Transverse colon (tissue), 4 donors: ENCODE results near the gene ALB. TPM values are rescaled to one million over a fixed set of nuclear protein-coding genes. Genes with fewer than 3 reads are reported as not detected.

Source experiments
- DNase-seq: peaks from one replicate; pipeline ENCODE4 v3.0.0-alpha.2; 2019
- H3K27ac ChIP-seq, 4 donors: fragments of 200-600 bp; sonication (generic); 2 replicates each; pipeline ENCODE4 v1.5.1; 2016 to 2018; ENCODE audit warnings: inconsistent platforms in 4 of 4
- H3K27me3 ChIP-seq: fragments of 200-600 bp; sonication (generic); 2 replicates; pipeline ENCODE4 v1.5.1; 2017; ENCODE audit warnings: inconsistent platforms
- H3K36me3 ChIP-seq, 4 donors: fragments of 200-600 bp; sonication (generic); 2 replicates each; pipeline ENCODE4 v1.5.1; 2017 to 2019; ENCODE audit warnings: inconsistent platforms in 4 of 4
- H3K4me1 ChIP-seq, 4 donors: fragments of 200-600 bp; sonication (generic); 2 replicates each; pipeline ENCODE4 v1.5.1; 2017 to 2020; ENCODE audit warnings: inconsistent platforms in 4 of 4
- H3K4me3 ChIP-seq, 4 donors: fragments of 200-600 bp; sonication (generic); 1 replicate in 1 of 4; 2 replicates in 3 of 4; pipeline versions ENCODE4 v1.5.1 to v1.6.1; 2017 to 2019; ENCODE audit warnings: inconsistent platforms in 4 of 4
- H3K9me3 ChIP-seq, 2 donors: fragments of 200-600 bp; sonication (generic); 2 replicates each; pipeline ENCODE4 v1.5.1; 2017 to 2019; ENCODE audit warnings: inconsistent platforms in 2 of 2
- CTCF ChIP-seq, 5 experiments: fragments of 200-600 bp in 3 of 5; fragments of 450-650 bp in 2 of 5; sonication (generic) in 3 of 5; IDR thresholded peaks; 1 replicate in 2 of 5; 2 replicates in 3 of 5; pipeline ENCODE4 v1.5.1; 2016 to 2017; ENCODE audit warnings: antibody characterized with exemption in 5 of 5, inconsistent platforms in 3 of 5, mild to moderate bottlenecking in 2 of 5, moderate library complexity in 1 of 5
- EP300 ChIP-seq: sonication (generic); formaldehyde crosslinking; IDR thresholded peaks from one replicate; pipeline ENCODE4 v1.6.1; 2017; ENCODE audit warnings: antibody characterized with exemption, low read depth
- POLR2A ChIP-seq: fragments of 450-650 bp; IDR thresholded peaks from one replicate; pipeline ENCODE4 v1.6.1; 2016; ENCODE audit warnings: antibody characterized with exemption, mild to moderate bottlenecking, moderate library complexity
- POLR2AphosphoS5 ChIP-seq, 3 donors: sonication (generic); formaldehyde crosslinking; IDR thresholded peaks; one replicate each; pipeline ENCODE4 v1.6.1; 2016; ENCODE audit warnings: antibody characterized with exemption in 3 of 3
- WGBS, 2 donors: methylation state at CpG; one replicate each; pipeline ENCODE4 v1.1.5; 2018; ENCODE audit warnings: low coverage in 1 of 2; 5-methylcytosine and 5-hydroxymethylcytosine counted together
- in situ Hi-C, 4 donors: fragments of 200-750 bp; cut with MboI; loops; one replicate each; pipeline versions ENCODE4 v1.15.0 to v1.15.1; 2017; ENCODE audit warnings: low sequenced_read_pairs in 3 of 4, low pct_ligation_motif_present in 1 of 4, low pct_unique_long_range_greater_than_20kb in 1 of 4
- intact Hi-C: fragments of 100-400 bp; cut with DNase I; formaldehyde crosslinking; loops from one replicate; pipeline ENCODE4 v1.15.1; 2023; ENCODE audit warnings: low total_unique reads
- total RNA-seq, 4 donors: library from RNA; depleted of rRNA; stranded (reverse); fragments of >200 nt; gene quantifications; one replicate each; pipeline ENCODE4 v1.1.0, GENCODE V29; 2016

Gene ALB
- total RNA-seq, 4 donors from 2014 or later, result 0.64 TPM; not detected in 3

- no peak for TF ChIP-seq POLR2AphosphoS5 (IDR thresholded peaks at IDR 0.05)
- TF ChIP-seq EP300, result no peak
- TF ChIP-seq CTCF (IDR thresholded peaks at IDR 0.05), result no peak
- no peak for TF ChIP-seq POLR2A
- DNase-seq, result no peak
- intact Hi-C loops (no loop called here), in situ Hi-C loops (no loop called here)
- peaks cover 0 to 7% (median 0%) of the 10 kb centered on the region in 4 donors for H3K4me1 ChIP-seq
- 67 to 68% methylated on average over 3 of the region's 3 CpGs for WGBS, 2 donors
- no peak overlapping the region for H3K4me3 ChIP-seq
- no peaks in the 10 kb centered on the region for H3K9me3 ChIP-seq
- no peak overlapping the region for H3K27ac ChIP-seq
- no peaks in the 10 kb centered on the region for H3K36me3 ChIP-seq
- H3K27me3 ChIP-seq, result no peaks in the 10 kb centered on the region
Observed at GRCh38 chr4:73436674-73437557, 32.8 kb downstream of the ALB start.

- DNase-seq, result no peak
- H3K27me3 ChIP-seq, result no peaks in the 10 kb centered on the region
- no peaks in the 10 kb centered on the region for H3K36me3 ChIP-seq
- no peak overlapping the region for H3K27ac ChIP-seq
- in situ Hi-C loops, result no loop called here
- no peak overlapping the region for H3K4me3 ChIP-seq
- intact Hi-C loops, result no loop called here
- H3K4me1 ChIP-seq, result peaks cover 0 to under 1% (median 0%) of the 10 kb centered on the region in 4 donors
- TF ChIP-seq EP300, result no peak
- TF ChIP-seq POLR2AphosphoS5 (IDR thresholded peaks at IDR 0.05), result no peak
- TF ChIP-seq CTCF (IDR thresholded peaks at IDR 0.05), result no peak
- no peak for TF ChIP-seq POLR2A
- no peaks in the 10 kb centered on the region for H3K9me3 ChIP-seq
Observed at GRCh38 chr4:73437558-73437956, 33.5 kb downstream of the ALB start.

- no peak overlapping the region for H3K27ac ChIP-seq
- in situ Hi-C loops (no loop called here), intact Hi-C loops (no loop called here)
- 73 to 74% methylated on average over 1 of the region's 1 CpG for WGBS, 2 donors
- no peaks in the 10 kb centered on the region for H3K27me3 ChIP-seq
- no peaks in the 10 kb centered on the region for H3K36me3 ChIP-seq
- H3K4me1 ChIP-seq, result no peaks in the 10 kb centered on the region
- TF ChIP-seq POLR2AphosphoS5 (IDR thresholded peaks at IDR 0.05) (no peak), EP300 (no peak), CTCF (IDR thresholded peaks at IDR 0.05) (no peak), POLR2A (no peak)
- H3K4me3 ChIP-seq, result no peak overlapping the region
- DNase-seq, result no peak
- H3K9me3 ChIP-seq, result no peaks in the 10 kb centered on the region
Observed at GRCh38 chr4:73438048-73438447, 34.0 kb downstream of the ALB start.

- Histone ChIP-seq H3K27ac (no peak overlapping the region), H3K9me3 (no peaks in the 10 kb centered on the region), H3K4me1 (no peaks in the 10 kb centered on the region), H3K27me3 (no peaks in the 10 kb centered on the region), H3K4me3 (no peak overlapping the region), H3K36me3 (no peaks in the 10 kb centered on the region)
- in situ Hi-C loops, result no loop called here
- intact Hi-C loops, result no loop called here
- WGBS, 2 donors, result 62 to 66% methylated on average over 2 of the region's 2 CpGs
- no peak for DNase-seq
- no peak for TF ChIP-seq POLR2AphosphoS5 (IDR thresholded peaks at IDR 0.05)
- no peak for TF ChIP-seq POLR2A
- TF ChIP-seq CTCF (IDR thresholded peaks at IDR 0.05), result no peak
- no peak for TF ChIP-seq EP300
Observed at GRCh38 chr4:73438582-73439215, 34.6 kb downstream of the ALB start.
